ENCODE measurements around the gene PIGL.

DNA sequence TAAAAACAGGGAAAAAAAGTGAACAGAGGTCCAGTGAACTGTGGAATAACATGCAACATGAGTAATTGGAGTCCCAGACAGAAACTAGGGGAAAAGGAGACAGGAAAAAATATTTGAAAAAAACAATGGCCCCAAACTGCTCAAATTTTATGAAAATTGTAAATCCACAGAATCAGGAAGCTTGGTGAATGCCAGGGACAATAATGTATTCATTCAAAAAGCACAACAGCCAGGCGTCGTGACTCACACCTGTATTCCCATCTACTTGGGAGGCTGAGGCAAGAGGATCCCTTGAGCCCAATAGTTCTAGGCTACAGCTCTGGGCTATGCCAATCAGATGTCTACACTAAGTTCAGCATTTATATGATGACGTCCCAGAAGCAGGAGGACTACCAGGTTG, 25.4 kb upstream of the PIGL start:
- TF ChIP-seq EZH2 (IDR thresholded peaks at IDR 0.05; ENCODE audit: borderline replicate concordance, insufficient read depth, low read depth, low read length, poor library complexity, severe bottlenecking), result no peak
- TF ChIP-seq, protein P1, sequence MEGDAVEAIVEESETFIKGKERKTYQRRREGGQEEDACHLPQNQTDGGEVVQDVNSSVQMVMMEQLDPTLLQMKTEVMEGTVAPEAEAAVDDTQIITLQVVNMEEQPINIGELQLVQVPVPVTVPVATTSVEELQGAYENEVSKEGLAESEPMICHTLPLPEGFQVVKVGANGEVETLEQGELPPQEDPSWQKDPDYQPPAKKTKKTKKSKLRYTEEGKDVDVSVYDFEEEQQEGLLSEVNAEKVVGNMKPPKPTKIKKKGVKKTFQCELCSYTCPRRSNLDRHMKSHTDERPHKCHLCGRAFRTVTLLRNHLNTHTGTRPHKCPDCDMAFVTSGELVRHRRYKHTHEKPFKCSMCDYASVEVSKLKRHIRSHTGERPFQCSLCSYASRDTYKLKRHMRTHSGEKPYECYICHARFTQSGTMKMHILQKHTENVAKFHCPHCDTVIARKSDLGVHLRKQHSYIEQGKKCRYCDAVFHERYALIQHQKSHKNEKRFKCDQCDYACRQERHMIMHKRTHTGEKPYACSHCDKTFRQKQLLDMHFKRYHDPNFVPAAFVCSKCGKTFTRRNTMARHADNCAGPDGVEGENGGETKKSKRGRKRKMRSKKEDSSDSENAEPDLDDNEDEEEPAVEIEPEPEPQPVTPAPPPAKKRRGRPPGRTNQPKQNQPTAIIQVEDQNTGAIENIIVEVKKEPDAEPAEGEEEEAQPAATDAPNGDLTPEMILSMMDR (IDR thresholded peaks at IDR 0.05), result no peak

All from B cell (primary cell).